Activated T-helper 1 cell treated with anti-CD3 and anti-CD28 coated beads, Interleukin-2, amount 50 U/mL, for 16 hours (primary cell): ENCODE results near the gene UVSSA.
"Not testable (repeated sequence)": the region's sequence is repeated elsewhere in the genome, so short reads cannot be mapped to it uniquely, and the experiment has no call there.

Experiments used
- DNase-seq, 2 donors: peaks; one replicate each; pipeline ENCODE4 v3.0.0-alpha.2; 2020; ENCODE audit warnings: low read depth in 1 of 2, low spot score in 1 of 2

UVSSA gene

DNA sequence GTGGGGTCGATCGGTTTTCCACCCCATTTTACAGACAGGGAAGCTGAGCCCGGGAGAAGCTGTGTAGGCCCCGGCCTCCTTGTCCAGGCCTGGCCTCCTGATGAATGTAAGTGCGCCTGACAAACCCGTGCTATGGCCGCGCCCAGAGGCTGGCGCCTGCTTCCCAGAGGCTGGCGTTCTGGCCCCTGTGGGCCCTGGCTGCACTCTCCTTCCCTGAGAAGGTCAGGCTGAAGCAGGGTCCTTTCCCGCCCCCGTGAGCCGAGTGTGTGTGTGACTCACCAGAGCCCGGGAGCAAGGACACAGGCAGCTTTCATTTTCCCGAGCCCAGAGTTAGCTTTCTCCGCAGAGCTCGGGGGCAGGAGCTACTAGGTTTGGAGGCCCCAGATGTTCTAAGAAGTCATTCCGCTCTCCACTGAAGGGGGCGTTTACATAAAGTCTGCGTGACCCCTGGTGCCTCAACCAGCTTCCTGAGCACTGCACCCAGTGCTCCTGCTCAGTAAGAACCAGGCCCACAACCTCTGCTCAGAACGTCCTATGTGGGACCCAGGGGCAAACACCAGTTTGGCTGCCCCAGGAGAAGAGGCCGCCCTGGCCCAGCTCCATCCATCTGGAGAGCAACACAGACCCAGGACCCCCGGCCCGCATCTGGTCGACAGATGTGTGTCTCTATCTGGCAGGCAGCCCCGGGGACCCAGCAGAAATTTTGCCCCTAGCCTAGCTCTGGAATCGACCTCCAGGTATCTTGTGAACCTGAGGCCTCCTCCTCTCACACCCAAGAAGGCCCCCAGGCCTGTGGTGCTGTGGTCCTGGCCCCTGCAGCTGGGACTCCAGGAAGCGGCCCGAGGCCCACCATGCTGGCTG, 13.6 kb downstream of the UVSSA start:
- no peak for DNase-seq

DNA sequence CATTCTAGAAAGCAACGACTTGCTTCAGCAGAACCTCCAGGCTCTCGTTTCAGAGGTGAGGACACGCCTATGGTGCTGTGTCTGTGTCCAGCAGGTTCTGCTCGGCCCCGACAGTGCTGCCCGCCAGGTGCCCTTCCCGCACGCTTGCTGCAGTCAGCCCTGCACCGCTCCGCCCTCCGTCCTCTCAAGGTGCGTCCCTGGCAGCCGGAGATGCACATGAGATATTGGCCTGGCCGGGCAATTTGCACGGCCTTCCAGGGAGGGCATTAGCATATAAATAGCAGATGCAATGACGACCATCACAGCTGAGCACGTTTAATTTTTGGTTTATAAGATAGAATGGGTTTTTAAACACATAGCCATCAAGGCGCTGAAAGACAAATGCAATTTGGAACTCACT, 14.4 kb downstream of the UVSSA start:
- DNase-seq = no peak

DNA sequence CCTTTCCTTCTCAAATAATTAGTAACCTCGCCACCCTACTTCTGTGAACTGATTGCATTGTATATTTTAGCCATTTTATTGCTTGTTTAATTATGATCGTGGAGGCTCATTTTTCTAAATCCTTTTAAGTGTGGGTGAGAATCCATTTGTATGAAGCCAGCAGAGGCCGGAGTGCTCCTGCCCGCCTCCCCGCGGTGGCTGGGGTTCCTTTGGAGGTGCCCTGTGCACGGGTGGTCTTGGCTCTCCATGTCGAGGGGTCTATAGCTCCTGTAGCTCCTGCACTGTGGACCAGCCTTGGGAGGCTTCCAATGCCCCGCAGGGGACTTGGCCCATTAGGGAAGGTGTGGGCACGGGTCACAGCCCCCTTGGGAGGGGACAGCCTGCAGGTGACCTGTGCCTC, 15.0 kb downstream of the UVSSA start:
- DNase-seq = no peak

DNA sequence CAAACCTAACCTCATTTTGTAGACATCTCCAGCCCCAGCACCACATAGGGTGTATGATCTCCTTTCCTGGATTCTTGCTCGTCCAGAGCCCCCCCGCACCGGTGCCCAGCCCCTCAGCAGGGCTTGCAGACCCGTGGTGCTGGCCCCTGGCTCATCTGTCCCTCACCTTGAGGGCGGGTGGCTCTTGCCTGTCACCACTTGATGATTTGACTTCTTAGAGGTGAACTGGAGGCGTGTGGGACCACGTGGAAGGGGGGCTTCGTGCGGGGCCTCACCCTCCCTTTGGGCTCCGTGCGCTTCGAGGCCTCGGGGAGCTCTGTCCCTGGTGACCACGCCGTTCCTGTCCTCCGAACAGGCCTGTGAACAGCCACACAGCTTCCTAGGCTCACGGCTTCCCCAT, 15.5 kb downstream of the UVSSA start:
- no peak for DNase-seq

DNA sequence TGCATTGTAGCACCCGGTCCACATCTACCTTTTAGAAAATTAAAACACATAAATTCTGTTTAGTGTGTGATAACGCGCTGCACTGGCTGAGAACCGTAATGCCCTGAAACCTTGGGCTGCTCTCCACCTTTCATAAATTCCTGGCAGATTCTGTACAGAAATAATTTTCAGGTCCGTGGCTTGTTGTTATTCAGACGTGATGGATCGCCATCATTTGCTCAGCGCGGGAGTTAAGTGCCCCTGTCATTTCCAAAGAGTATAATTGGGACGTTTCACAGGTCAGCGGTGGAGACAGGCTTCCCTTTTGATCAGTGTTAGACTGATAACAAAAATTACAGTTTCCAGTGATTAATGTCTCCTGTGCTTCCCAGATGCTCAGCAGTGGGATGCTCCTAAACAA, 16.5 kb downstream of the UVSSA start:
- no peak for DNase-seq

DNA sequence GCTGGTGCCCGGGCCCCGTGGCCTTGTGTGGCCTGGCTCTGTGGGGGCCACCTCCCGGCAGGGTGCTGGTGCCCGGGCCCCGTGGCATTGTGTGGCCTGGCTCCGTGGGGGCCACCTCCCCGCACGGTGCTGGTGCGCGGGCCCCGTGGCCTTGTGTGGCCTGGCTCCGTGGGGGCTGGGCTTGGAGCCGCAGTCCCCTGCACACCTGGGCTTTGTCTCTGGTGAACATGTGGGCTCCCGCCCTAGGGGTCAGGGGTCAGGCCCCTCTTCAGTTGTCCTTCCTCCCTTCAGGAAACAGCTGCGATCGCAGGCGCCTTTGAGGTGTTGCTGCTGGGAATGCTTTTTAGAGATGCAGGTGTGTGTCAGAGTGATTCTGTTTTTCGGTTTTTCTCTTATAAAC, 17.2 kb downstream of the UVSSA start:
- no peak for DNase-seq

DNA sequence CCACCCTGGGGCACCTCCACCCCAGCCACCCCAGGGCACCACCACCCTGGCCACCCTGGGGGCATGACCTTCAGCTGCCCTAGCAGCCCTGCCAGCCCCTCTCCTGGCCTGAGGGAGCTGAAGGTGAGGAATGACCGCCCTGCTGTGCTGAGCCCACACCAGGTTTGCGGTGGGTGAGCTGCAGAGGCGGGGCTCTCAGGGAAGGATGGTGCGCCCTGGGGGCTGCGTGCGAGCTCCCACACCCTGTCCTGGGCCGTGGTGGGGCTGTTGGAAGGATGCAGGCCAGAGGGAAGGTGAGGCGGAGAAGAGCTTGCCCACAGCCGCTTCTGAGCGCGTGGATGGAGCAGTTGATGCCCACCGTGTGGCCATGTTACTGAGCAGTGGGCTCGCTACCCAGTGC, 17.7 kb downstream of the UVSSA start:
- no peak for DNase-seq

DNA sequence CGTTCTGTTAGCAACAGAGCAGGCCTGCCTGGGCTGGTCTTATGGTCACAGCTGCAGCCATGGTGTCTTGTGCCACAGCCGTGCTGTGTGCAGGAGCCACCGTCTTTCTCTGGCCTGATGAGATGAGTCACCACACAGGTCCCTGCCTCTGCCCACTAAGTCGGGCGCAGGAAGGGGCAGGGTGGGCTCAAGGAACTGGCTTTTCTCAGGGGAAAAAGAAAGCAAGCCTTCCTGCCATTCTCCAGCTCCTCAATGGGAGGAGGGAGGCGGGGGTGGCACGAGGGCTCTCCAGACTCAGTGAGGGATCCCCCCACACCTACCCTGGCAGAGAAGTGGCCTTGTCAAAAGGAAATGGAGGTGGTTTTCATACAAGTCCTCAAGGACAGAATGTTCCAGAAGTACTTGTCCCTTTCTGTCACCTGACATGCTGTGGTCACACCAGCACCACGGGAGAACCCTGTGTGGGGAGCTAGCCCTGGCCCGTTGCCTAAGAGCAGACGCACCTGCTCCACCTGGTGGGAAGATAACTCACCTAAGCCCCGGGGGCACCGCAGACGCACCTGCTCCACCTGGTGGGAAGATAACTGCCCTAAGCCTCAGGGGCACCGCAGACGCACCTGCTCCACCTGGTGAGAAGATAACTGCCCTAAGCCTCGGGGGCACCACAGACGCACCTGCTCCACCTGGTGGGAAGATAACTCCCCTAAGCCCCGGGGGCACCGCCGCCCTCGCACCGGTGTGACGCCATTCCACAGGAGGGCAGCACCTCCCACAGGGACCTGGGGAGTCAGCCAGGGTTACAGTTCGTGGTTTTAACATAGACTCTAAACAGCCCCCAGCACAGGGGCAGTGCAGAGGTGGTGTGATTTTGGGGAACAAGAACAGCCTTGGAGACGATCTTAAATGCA, 18.5 kb downstream of the UVSSA start:
- no peak for DNase-seq

DNA sequence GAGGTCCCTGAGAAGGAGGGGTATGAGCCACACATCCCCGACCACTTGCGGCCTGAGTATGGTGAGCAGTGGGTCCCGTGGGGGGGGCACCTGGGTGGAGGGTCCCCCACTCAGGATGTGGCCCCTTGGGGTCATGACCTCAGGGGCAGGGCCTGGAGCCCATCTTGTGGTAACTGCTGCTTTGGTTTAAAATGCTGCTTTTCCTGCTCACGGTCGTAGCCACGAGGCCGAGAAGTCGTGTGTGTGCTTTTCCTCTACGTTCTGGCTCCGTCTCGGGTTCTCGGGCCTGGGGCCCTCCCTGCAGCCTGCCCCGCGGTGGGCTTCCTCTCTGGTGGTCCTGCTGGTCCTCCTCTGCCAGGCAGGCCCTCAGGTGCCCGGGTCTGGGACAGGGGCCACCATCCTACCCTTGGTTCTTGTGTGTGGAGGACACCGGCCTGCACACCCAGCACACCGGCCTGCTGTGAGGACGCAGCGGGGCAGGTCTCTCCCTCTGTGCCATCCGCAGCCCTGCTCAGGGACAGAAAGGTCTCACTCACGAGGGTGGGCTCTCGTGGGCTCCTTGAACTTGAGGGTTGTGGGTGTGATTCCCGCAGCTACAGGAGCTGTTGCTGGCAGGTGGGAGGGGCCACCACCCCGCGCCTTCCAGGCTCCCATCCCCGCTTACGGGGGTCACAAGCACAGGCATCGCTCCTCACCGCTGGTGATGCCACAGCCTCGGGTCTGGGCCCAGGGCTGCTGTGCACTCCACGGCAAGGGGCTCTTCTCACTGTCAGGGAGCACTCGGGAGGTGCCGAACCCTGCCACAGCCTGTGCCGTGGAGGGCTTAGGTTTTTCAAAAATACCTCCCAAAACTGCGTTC, 19.6 kb downstream of the UVSSA start:
- no peak for DNase-seq

DNA sequence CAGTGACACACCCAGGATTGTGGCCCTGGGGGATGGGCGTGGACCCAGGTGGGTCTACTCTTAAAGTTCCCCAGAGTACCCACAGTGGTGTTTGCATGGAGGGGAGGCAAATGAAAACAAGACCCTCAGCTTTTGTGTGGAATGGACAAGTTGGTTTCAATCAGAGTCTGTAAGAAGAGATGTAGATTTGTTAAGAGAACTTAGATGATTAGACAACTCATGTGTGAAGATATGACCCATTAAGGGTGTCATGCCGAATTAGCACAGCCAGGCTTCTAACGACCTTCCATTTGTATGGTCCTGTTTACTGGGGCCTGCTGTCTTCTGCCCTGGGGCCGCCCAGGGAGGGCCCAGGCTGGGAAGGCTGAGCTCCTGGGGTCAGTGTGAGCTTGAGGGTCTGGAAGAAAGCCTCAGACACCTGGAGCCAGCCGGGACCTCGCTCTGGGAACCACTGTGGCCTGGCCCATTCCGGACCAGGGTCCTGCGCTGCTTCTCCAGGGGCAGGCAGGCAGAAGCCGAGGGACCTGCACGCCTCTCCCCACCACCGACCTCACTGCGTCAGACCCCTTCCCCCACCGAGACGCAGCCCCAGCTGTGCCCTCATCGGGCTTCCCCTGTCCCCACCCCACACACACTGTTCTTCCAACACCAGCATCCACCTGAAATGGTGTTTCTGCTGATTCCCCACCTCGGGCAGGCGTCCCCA, 20.4 kb downstream of the UVSSA start:
- no peak for DNase-seq

DNA sequence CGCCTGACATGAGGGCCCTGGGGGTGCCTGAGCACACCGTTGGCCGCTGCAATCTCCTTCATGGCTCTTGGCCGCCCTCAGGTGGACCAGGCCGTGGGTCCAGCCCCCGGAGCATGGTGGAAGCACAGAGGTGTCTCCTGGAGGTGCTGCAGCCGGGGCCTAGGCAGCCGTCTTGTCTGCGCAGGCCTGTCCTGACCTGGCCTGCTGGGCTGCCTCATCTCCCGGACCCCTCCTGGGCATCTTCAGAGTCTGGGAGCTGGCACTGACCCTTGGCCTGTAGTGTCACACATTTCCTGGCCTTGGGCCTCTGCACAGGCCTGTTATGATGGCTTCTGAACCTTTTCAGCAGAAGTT, 20.9 kb downstream of the UVSSA start:
- DNase-seq = no peak

DNA sequence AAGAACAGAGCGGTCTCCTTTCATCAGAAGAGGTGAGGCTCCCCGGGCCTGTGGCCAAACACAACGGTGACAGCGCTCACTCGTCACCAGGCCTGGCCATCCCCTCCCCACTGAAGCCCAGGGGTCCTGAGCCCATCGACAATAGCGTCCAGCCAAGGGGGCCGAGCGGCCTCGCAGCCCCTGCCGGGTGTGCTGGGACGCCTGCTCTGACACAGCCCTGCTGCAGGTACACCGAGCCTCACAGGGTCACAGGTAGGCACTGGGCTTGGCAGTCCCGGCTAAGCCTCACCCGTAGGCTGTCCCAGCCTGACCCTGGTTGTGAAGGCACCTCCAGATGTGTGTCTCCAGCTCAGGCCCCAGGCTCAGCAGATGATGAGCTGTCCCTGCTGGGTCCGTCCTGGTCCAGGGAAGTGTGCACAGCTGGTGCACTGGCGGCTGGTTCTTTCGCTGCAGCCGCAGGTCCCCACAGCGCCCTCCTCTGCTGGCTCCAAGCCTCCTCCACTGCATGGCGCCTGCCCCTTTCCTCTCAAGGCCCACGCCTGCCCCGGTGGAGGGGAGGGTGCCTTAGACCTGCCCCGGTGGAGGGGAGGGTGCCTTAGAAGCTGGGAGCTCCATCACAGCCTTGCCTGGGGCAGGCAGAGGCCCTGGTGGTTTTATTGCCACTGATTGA, 21.5 kb downstream of the UVSSA start:
- no peak for DNase-seq

DNA sequence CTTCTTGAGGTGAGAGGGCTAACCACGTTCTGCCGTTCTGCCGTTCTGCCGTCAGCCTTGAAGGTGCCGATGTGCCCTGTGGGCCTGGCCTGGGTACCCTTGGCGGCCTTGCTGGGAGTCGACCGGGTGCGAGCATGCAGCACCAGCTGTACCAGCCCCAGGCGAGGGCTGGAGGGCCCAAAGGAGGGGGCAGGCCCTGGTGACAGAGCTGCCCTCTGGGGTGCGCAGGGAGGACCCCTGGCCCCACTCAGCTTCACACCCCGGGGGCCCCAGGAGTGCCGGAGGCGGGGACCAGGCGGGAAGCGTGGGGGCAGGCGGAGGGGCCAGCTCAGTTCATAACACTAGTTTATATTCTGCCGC, 22.1 kb downstream of the UVSSA start:
- DNase-seq = no peak

DNA sequence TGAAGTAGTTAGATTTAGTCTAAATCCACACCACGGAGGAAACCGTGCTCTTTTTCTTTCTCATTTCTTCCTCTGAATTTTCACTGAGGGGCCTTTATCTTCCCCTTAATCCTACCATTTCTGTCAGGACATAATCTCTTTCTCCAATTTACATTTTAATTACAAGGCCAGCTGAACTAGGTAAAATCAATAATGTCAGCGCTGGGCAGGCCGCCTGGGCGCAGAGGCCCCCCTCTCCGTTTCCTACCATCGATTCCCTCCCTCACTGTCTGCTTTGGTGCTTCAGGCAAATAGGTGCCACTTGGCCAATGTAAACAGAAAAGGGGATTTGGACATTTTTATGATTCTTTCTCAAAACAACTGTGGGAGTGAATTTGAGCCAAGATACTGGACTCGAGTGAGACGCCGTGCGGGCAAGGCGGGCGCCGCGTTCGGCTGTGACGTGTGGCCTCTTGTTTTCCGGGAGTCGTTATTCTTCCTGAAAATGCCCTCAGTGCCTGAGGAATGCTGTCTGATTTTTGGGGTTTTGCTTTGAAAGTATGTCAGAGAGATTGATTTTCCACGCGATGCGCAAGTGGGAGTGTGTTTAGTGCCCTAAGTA, 22.6 kb downstream of the UVSSA start:
- DNase-seq = no peak

DNA sequence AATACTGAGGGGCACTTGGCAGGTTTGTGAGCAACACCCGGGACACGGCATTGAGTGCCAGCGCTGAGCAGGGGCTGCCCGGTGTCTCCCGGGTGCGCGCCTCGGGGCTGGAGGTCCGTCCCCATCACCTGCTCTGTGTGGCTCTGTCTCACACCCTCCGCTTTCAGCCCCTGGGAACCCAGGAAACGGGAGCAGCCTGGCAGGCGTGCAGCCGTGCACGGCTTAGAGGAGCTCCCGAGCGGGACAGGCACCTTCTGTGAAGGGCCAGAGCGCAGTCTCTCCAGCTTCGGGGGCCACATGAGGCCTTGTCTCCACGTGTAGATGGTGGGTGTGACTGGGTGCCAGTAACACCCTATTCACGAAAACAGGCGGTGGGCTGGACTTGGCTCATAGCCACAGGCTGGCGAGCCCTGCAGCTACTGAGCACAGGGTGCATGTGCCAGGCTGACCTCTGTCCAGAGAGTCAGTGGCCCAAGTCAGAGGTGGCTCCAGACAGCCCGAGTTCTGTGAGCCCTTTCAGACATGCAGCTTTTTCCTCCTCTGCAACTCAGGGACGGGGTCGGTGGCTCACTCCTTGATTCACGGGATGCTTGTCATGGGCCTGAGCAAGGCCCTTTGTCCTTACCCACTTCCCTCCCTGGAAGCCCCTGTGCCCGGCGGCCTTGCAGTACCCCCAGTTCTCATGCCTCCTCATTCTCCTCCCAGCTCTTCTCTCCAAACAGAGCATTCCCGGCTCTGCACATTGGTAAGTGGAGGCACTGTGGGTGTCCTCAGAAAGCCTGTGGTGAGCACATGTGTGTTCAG, 23.5 kb downstream of the UVSSA start:
- no peak for DNase-seq

DNA sequence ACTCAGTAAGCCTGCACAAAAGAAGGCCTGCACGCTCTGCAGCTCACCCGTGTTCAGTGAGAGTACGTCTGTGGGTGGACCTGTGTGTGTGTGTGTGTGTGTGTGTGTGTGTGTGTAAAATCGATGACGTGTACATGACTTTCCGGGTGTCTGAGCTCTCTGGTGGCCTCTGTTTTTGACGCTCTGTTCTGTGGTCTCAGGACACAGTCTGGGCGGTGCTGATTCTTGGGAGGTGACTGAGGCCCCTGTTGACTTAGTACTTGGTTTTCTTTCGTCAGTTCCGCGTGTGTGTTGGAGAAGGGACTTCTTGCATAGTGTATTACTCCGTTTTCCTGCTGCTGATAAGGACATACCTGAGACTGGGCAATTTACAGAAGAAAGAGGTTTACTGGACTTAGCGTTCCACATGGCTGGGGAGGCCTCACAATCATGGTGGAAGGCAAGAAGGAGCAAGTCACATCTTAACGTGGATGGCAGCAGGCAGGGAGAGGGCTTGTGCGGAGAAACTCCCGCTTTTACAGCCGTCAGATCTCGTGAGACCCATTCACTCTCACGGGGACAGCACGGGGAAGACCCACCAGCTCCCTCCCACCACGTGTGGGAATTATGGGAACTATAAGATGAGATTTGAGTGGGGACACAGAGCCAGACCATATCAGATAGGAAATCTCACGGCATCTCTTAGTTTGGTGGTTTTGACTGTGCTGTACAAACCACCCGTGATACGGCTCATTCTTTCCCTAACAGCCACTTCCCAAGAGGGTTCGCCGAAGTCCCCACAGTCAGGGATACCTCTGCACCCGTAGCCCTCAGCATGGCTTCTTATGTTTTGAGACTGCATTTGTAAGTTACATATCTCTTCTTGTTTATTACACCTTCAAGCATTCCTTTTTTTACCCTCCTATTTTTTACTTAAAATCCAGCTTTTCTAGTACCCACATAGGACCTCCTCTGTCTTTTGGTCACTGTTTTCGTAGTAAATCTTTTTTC, 24.5 kb downstream of the UVSSA start:
- no peak for DNase-seq

DNA sequence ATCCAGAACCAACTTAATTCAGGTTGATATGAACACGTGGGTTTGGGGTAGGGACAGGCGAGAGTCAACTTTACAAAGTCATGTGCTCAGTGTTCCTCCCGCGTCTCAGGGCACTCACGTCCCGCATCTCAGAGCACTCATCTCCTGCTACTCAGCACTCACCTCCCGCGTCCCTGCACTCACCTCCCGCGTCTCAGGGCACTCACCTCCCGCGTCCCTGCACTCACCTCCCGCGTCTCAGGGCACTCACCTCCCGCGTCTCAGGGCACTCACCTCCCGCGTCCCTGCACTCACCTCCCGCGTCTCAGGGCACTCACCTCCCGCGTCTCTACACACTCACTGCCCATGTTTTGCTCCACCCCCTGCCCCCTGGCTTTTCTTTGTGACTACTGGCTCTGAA, 25.6 kb downstream of the UVSSA start:
- not testable (repeated sequence) for DNase-seq
